Astrocyte (in vitro differentiated cells and primary cell): ENCODE results near the gene RYR2. TPM values are rescaled to one million over a fixed set of nuclear protein-coding genes. Genes with fewer than 3 reads are reported as not detected.

ENCODE experiments used
- DNase-seq: peaks from one replicate; pipeline ENCODE4 v3.0.0-alpha.2; 2010; ENCODE audit warnings: low read depth
- FAIRE-seq: peaks from 2 replicates; lab custom pipeline; 2011; peaks lifted over from hg19 to GRCh38; lab: Jason Lieb, UNC
- H2AFZ ChIP-seq: 2 replicates; pipeline ENCODE4 v1.6.0; 2012; ENCODE audit warnings: low read depth, low read length, inconsistent platforms
- H3K27ac ChIP-seq: 2 replicates; pipeline ENCODE4 v1.5.1; 2011; ENCODE audit warnings: low read depth, low read length, inconsistent platforms
- H3K27me3 ChIP-seq: 2 replicates; pipeline ENCODE4 v1.6.0; 2011; ENCODE audit warnings: low read length, inconsistent platforms; ENCODE audit not compliant: insufficient read depth
- H3K36me3 ChIP-seq: 2 replicates; pipeline ENCODE4 v1.5.1; 2011; ENCODE audit warnings: low read length, inconsistent platforms; ENCODE audit not compliant: insufficient read depth
- H3K4me1 ChIP-seq: 2 replicates; pipeline ENCODE4 v1.5.1; 2011; ENCODE audit warnings: low read length, inconsistent platforms; ENCODE audit not compliant: insufficient read depth
- H3K4me2 ChIP-seq: 2 replicates; pipeline ENCODE4 v1.6.0; 2012; ENCODE audit warnings: low read length, inconsistent platforms
- H3K4me3 ChIP-seq: 2 replicates; pipeline ENCODE4 v1.5.1; 2011; ENCODE audit warnings: low read depth, mild to moderate bottlenecking, low read length, inconsistent platforms; ENCODE audit not compliant: insufficient read depth
- H3K79me2 ChIP-seq: 2 replicates; pipeline ENCODE4 v1.6.0; 2012; ENCODE audit warnings: mild to moderate bottlenecking, low read length, inconsistent platforms; ENCODE audit not compliant: insufficient read depth
- H3K9ac ChIP-seq: 2 replicates; pipeline ENCODE4 v1.6.0; 2012; ENCODE audit warnings: mild to moderate bottlenecking, low read length, inconsistent platforms
- H3K9me3 ChIP-seq: 2 replicates; pipeline ENCODE4 v1.5.1; 2012; ENCODE audit warnings: low read depth, mild to moderate bottlenecking, low read length, inconsistent platforms; ENCODE audit not compliant: insufficient read depth
- H4K20me1 ChIP-seq: 2 replicates; pipeline ENCODE4 v1.6.0; 2012; ENCODE audit warnings: low read length, inconsistent platforms; ENCODE audit not compliant: insufficient read depth
- H3K27ac Mint-ChIP-seq: one replicate; pipeline ENCODE4 v1.8.0; 2021; ENCODE audit warnings: mild to moderate bottlenecking, mixed read lengths; ENCODE audit not compliant: unreplicated experiment
- H3K27me3 Mint-ChIP-seq: one replicate; pipeline ENCODE4 v1.8.0; 2021; ENCODE audit warnings: low read depth, mixed read lengths; ENCODE audit not compliant: unreplicated experiment
- H3K36me3 Mint-ChIP-seq: one replicate; pipeline ENCODE4 v1.8.0; 2021; ENCODE audit warnings: low read depth, mixed read lengths; ENCODE audit not compliant: unreplicated experiment
- H3K4me1 Mint-ChIP-seq: one replicate; pipeline ENCODE4 v1.8.0; 2021; ENCODE audit warnings: low read depth, mixed read lengths; ENCODE audit not compliant: unreplicated experiment
- H3K4me3 Mint-ChIP-seq: one replicate; pipeline ENCODE4 v1.8.0; 2021; ENCODE audit warnings: mild to moderate bottlenecking, moderate library complexity, mixed read lengths; ENCODE audit not compliant: unreplicated experiment
- H3K9me3 Mint-ChIP-seq: one replicate; pipeline ENCODE4 v1.8.0; 2021; ENCODE audit warnings: mild to moderate bottlenecking, mixed read lengths; ENCODE audit not compliant: unreplicated experiment
- CTCF ChIP-seq: IDR thresholded peaks from 2 replicates; pipeline ENCODE4 v1.5.1; 2011; ENCODE audit warnings: low read depth, mild to moderate bottlenecking, inconsistent platforms, low read length, moderate library complexity; ENCODE audit not compliant: insufficient read depth
- EZH2 ChIP-seq: IDR thresholded peaks from 2 replicates; pipeline ENCODE4 v1.6.1; 2012; ENCODE audit warnings: mild to moderate bottlenecking, low read length, inconsistent platforms; ENCODE audit not compliant: insufficient read depth
- total RNA-seq: library from RNA; stranded (reverse); gene quantifications from 2 replicates; pipeline ENCODE4 v1.2.1, GENCODE V29; 2021

RYR2 gene
- total RNA-seq, 1 donor from 2014 or later, result 0.30 TPM

- no peaks in the 10 kb centered on the region for H3K27me3 Mint-ChIP-seq
- Histone ChIP-seq H3K79me2 (no peaks in the 10 kb centered on the region), H3K4me3 (no peak overlapping the region), H3K27me3 (no peaks in the 10 kb centered on the region), H3K27ac (no peak overlapping the region), H3K4me1 (no peaks in the 10 kb centered on the region), H3K36me3 (no peaks in the 10 kb centered on the region), H3K9me3 (no peaks in the 10 kb centered on the region), H4K20me1 (no peaks in the 10 kb centered on the region), H2AFZ (no peak overlapping the region), H3K9ac (no peak overlapping the region), H3K4me2 (no peak overlapping the region)
- no peak overlapping the region for H3K27ac Mint-ChIP-seq
- TF ChIP-seq EZH2 (no peak), CTCF (no peak)
- H3K4me3 Mint-ChIP-seq, result no peak overlapping the region
- DNase-seq, result no peak
- no peaks in the 10 kb centered on the region for H3K9me3 Mint-ChIP-seq
- H3K36me3 Mint-ChIP-seq, result no peaks in the 10 kb centered on the region
- no peaks in the 10 kb centered on the region for H3K4me1 Mint-ChIP-seq
- no peak for FAIRE-seq
These were observed 450.4 kb downstream of the RYR2 start for GRCh38 chr1:237492359-237492758.

- Mint-ChIP-seq H3K27ac (no peak overlapping the region), H3K36me3 (no peaks in the 10 kb centered on the region), H3K27me3 (no peaks in the 10 kb centered on the region), H3K4me3 (no peak overlapping the region), H3K9me3 (no peaks in the 10 kb centered on the region), H3K4me1 (no peaks in the 10 kb centered on the region)
- Histone ChIP-seq H3K4me3 (no peak overlapping the region), H3K4me2 (no peak overlapping the region), H2AFZ (no peak overlapping the region), H3K79me2 (no peaks in the 10 kb centered on the region), H4K20me1 (no peaks in the 10 kb centered on the region), H3K36me3 (no peaks in the 10 kb centered on the region), H3K27me3 (no peaks in the 10 kb centered on the region), H3K9ac (no peak overlapping the region), H3K9me3 (no peaks in the 10 kb centered on the region), H3K4me1 (no peaks in the 10 kb centered on the region), H3K27ac (no peak overlapping the region)
- no peak for TF ChIP-seq EZH2
- no peak for TF ChIP-seq CTCF
- FAIRE-seq (no peak), DNase-seq (no peak)
These were observed 458.6 kb downstream of the RYR2 start for GRCh38 chr1:237500566-237500965.

- TF ChIP-seq EZH2, result no peak
- TF ChIP-seq CTCF, result no peak
- H3K79me2 ChIP-seq, result no peaks in the 10 kb centered on the region
- H4K20me1 ChIP-seq, result no peaks in the 10 kb centered on the region
- Mint-ChIP-seq H3K4me1 (no peaks in the 10 kb centered on the region), H3K36me3 (no peaks in the 10 kb centered on the region), H3K9me3 (no peaks in the 10 kb centered on the region), H3K27me3 (no peaks in the 10 kb centered on the region), H3K27ac (no peak overlapping the region), H3K4me3 (no peak overlapping the region)
- no peaks in the 10 kb centered on the region for H3K4me1 ChIP-seq
- FAIRE-seq (no peak), DNase-seq (no peak)
- no peaks in the 10 kb centered on the region for H3K36me3 ChIP-seq
- H3K27me3 ChIP-seq, result no peaks in the 10 kb centered on the region
- no peak overlapping the region for H3K4me3 ChIP-seq
- no peak overlapping the region for H3K9ac ChIP-seq
- no peak overlapping the region for H3K4me2 ChIP-seq
- H3K9me3 ChIP-seq, result no peaks in the 10 kb centered on the region
- no peak overlapping the region for H3K27ac ChIP-seq
- no peak overlapping the region for H2AFZ ChIP-seq
These were observed 461.3 kb downstream of the RYR2 start for GRCh38 chr1:237503292-237503691.
